C4-2B (cell line): Measurements from ENCODE around the gene SEZ6.
A peak's percentile ranks its signal among the peaks of the same experiment; 100 is the strongest.

Source experiments
- H3K27ac ChIP-seq: fragments of 450-650 bp; 2 replicates; pipeline ENCODE4 v1.5.1; 2017
- ZFX ChIP-seq: fragments of 450-650 bp; IDR thresholded peaks from 2 replicates; pipeline ENCODE4 v1.6.1; 2017
- TF ChIP-seq, protein P1 (sequence below): fragments of 450-650 bp; conservative IDR thresholded peaks from 2 replicates; pipeline ENCODE4 v1.5.1; 2017; ENCODE audit warnings: mild to moderate bottlenecking

The SEZ6 gene

DNA sequence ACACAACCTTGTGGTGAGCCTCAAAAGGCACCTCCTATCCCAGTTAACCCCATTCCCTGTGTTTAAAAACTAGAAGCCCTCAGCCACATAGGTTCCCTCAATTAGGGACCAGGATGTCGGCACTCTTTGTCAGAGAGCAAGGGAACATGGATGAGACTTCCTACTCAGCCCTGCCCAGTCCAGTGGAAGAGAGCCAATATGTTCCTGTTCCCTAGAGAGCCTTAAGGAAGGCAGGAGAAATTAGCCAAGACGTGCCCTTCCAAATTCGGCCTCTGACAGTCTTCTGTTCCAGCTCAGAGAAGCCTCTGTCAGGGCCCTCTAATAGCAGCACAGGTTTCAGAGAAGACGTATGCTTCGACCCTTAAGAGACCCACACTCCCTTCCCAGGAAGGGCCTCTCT lies 88.4 kb downstream of the SEZ6 start:
- peak overlapping the region; percentile 3; the same call in 1 of the 2 replicates for H3K27ac ChIP-seq
- no peak for TF ChIP-seq ZFX
- TF ChIP-seq, protein P1, sequence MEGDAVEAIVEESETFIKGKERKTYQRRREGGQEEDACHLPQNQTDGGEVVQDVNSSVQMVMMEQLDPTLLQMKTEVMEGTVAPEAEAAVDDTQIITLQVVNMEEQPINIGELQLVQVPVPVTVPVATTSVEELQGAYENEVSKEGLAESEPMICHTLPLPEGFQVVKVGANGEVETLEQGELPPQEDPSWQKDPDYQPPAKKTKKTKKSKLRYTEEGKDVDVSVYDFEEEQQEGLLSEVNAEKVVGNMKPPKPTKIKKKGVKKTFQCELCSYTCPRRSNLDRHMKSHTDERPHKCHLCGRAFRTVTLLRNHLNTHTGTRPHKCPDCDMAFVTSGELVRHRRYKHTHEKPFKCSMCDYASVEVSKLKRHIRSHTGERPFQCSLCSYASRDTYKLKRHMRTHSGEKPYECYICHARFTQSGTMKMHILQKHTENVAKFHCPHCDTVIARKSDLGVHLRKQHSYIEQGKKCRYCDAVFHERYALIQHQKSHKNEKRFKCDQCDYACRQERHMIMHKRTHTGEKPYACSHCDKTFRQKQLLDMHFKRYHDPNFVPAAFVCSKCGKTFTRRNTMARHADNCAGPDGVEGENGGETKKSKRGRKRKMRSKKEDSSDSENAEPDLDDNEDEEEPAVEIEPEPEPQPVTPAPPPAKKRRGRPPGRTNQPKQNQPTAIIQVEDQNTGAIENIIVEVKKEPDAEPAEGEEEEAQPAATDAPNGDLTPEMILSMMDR = no peak

DNA sequence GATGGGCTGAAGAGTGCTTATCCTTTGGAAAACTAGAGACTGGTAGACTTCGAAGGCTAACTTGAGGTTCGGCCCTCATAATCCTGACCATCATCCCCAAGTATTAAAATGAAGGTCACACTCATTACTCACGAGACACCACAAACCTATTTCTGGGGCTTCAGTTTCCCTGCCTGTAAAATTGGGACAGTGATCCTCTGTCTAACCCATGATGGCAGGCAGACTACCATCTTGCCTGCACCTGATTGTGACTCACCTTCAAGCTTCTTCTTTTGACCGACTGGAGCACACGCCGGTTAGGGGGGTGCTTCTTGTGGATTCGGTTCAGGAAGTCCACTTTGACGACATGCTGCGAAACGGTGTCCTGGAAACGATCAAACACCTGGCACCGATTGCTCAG lies 88.8 kb downstream of the SEZ6 start:
- TF ChIP-seq, protein P1 = no peak
- no peak for TF ChIP-seq ZFX
- H3K27ac ChIP-seq = peak overlapping the region; percentile 3; the same call in 1 of the 2 replicates

DNA sequence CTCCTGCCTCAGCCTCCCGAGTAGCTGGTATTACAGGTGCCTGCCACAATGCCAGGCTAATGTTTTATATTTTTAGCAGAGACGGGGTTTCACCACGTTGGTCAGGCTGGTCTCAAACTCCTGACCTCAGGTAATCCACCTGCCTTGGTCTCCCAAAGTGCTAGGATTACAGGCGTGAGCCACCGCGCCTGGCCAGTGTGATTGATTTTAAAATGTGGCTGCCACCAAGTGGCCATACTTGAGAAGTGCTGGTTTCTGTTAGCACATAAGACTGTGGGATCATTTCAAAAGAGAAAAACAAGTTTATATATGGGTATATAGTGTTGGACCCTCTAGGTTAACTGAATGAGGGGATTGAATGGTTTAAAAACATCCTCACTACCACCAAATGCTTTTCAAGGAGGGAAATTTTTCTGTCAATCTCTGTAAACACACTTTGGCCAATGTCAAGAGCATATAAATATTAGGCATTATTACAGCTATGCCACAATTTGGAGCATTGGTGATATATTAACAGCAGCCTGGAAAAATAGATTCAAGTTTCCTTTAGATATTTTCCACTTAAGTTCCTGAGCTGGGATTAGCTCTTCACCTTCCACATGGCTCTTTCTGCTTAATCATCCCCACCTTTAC lies 89.4 kb downstream of the SEZ6 start:
- no peak for TF ChIP-seq ZFX
- TF ChIP-seq, protein P1 = peak; percentile 82
- no peak overlapping the region for H3K27ac ChIP-seq

DNA sequence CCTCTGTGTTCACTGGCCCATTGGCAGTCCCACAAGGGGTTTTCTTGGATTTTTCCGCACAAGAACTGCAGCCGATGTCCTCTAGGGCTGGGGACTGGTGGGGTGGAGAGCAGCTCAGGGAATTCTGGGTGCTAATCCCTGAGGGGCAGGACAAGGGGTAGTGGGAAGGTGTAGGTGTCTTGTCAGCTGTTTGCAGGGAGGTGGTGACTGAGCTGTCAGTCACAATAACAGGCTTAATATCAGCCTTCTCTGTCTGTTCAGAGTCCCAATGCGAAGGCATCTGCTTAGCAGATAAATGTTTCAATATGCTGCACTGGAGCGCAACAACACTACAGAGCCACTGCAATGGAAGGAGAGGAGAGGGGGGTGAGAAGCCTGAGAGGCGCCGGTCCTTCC lies 92.9 kb downstream of the SEZ6 start:
- TF ChIP-seq, protein P1 = no peak
- TF ChIP-seq ZFX = no peak
- no peak overlapping the region for H3K27ac ChIP-seq

DNA sequence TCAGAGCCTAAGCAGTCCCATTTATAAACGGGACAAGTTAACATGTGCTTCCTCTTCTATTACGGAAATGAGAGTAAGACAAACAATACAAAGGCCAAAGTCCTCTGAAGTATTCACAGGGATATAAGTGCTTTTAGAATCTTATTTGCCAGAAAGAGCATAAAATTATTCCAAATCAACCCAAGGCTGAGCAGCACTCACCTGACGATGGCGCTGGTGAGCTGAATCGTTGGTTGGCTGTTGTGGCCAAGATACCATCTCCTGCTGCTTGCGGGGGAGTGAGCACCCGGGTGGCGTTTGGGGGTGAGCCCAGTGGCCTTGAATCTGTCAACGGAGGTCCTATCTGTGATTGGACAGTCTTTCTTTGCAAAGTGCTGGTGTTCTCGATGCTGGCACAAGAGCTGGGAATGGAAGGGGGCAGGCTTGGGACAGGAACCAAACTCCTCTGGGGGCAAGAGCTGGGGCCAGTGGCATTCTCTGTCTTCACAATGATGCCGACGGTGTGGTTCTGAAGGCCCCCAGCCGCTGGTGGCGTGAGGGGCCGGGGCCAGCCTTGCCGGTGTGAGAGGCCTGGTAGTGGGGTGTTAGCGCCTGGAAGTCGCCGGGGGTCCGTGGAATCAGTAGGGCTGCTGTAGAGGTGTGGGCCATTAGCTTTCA lies 93.4 kb downstream of the SEZ6 start:
- H3K27ac ChIP-seq = no peak overlapping the region
- TF ChIP-seq, protein P1 = no peak; the same call in 1 of the 2 replicates
- no peak for TF ChIP-seq ZFX

DNA sequence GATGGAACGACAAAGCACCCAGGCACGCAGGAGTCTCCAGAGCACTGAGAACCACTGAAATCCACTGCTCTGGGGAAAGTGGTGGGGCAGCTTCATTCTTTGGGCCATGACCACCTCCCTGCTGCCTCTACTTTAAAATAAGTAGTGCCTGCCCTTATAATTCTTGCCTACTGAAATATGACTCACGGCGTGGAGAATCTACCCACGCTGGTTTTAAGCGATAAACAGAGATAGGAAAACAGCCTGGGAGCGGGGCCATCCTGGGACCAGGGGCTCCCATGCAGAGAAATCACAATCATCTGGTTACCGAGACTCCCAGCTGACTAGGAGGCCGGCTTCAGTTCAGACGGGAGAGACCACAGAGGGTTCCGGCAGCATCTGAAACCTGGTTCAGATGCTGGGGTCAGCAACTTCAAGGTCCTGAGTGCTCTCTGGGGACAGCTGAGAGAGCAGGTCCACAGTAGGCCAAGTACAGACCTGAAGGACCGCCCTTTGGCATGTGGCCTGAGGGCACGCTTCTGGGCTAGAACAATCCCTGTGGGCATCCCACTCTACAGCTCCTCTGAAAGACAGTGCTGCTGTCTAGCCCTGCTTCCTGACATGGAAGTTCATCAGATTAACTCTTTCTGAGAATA lies 94.3 kb downstream of the SEZ6 start:
- TF ChIP-seq, protein P1 = no peak
- TF ChIP-seq ZFX = no peak
- no peak overlapping the region for H3K27ac ChIP-seq

DNA sequence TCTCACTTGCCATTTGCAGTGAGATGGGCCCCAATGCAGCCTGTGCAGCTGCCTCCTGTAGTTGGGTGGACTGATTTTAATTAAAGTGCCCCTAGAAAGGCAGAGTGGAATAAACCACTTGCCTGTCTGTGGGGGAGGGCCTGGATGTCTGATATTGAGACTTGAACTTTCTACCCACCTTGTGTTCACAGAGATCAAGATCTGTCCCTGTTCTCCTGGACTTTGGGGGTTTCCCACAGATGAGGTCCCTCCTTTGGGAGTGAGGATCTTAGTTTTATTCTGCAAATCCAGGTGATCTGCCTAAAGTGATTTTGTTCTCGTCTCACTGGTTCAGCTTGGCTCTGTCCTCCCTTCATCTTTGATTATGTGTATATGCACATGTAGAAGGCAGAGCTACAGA lies 95.3 kb downstream of the SEZ6 start:
- no peak for TF ChIP-seq ZFX
- TF ChIP-seq, protein P1 = no peak
- no peak overlapping the region for H3K27ac ChIP-seq
